GM12878 (cell line): ENCODE measurements around the gene ENTREP3. TPM values are rescaled to one million over a fixed set of nuclear protein-coding genes. Genes with fewer than 3 reads are reported as not detected.

Source experiments
- ATAC-seq: fragments of 200-7000 bp; cut with Tn5 transposase; 3 replicates; pipeline ENCODE4 v1.9.1; 2020; ENCODE audit warnings: mild to moderate bottlenecking, moderate library complexity
- BruUV-seq: library from RNA; stranded (reverse); fragments of 400-500 nt; replicated peaks from 2 replicates; lab custom pipeline; 2021; lab: Mats Ljungman, UMichigan
- CTCF ChIA-PET: fragments of 300-600 bp; sonication (Branson Sonifier 250); formaldehyde crosslinking; extraction: SDS; loops from one replicate; lab custom pipeline; 2021; ENCODE audit warnings: inconsistent platforms; lab: Yijun Ruan, JAX
- POLR2A ChIA-PET: fragments of 350-600 bp; formaldehyde crosslinking; extraction: SDS; loops from one replicate; lab custom pipeline; 2021; ENCODE audit warnings: inconsistent platforms; lab: Charles Lee
- RAD21 ChIA-PET: fragments of 300-600 bp; sonication (Branson Sonifier 250); formaldehyde crosslinking; loops from one replicate; lab custom pipeline; 2023; ENCODE audit warnings: antibody characterized with exemption; ENCODE audit not compliant: unreplicated experiment; lab: Charles Lee
- SMC1A ChIA-PET: fragments of 300-600 bp; sonication (Branson Sonifier 250); formaldehyde crosslinking; loops from one replicate; lab custom pipeline; 2023; ENCODE audit not compliant: unreplicated experiment, uncharacterized antibody; lab: Charles Lee
- DNase-seq: peaks from one replicate; pipeline ENCODE4 v3.0.0-alpha.2; 2011; ENCODE audit warnings: low read depth, low spot score
- FAIRE-seq: peaks from 3 replicates; lab custom pipeline; 2011; peaks lifted over from hg19 to GRCh38; lab: Jason Lieb, UNC
- H2AFZ ChIP-seq: 2 replicates; pipeline ENCODE4 v1.6.0; 2011; ENCODE audit warnings: low read depth, low read length, control low read depth; ENCODE audit not compliant: control insufficient read depth
- H3K27ac ChIP-seq: 2 replicates; pipeline ENCODE4 v1.5.1; 2011; ENCODE audit warnings: control low read depth; ENCODE audit not compliant: control insufficient read depth, insufficient read depth
- H3K27me3 ChIP-seq, 2 experiments: replicated peaks in 1 of 2; 2 replicates each; pipeline versions ENCODE4 v1.6.0 to v1.6.1; 2011; ENCODE audit warnings: low read length in 1 of 2; ENCODE audit not compliant: control insufficient read depth in 2 of 2, insufficient read depth in 2 of 2
- H3K36me3 ChIP-seq, 2 experiments: 2 replicates each; pipeline ENCODE4 v1.5.1; 2011; ENCODE audit warnings: low read length in 1 of 2; ENCODE audit not compliant: control insufficient read depth in 2 of 2, insufficient read depth in 2 of 2
- H3K4me1 ChIP-seq: 2 replicates; pipeline ENCODE4 v1.6.1; 2011; ENCODE audit warnings: mild to moderate bottlenecking, low read length, moderate library complexity, mixed read lengths; ENCODE audit not compliant: control insufficient read depth, insufficient read depth
- H3K4me2 ChIP-seq: 2 replicates; pipeline ENCODE4 v1.6.0; 2011; ENCODE audit warnings: control low read depth; ENCODE audit not compliant: control insufficient read depth, insufficient read depth
- H3K4me3 ChIP-seq: fragments of 200-600 bp; sonication (generic); 2 replicates; pipeline ENCODE4 v1.5.1; 2016
- H3K79me2 ChIP-seq: 2 replicates; pipeline ENCODE4 v1.6.0; 2011; ENCODE audit warnings: low read length; ENCODE audit not compliant: control insufficient read depth, insufficient read depth
- H3K9ac ChIP-seq: 2 replicates; pipeline ENCODE4 v1.8.0; 2011; ENCODE audit warnings: low read length, control low read depth, mixed read lengths; ENCODE audit not compliant: control insufficient read depth, insufficient read depth
- H3K9me3 ChIP-seq: replicated peaks from 3 replicates; pipeline ENCODE4 v1.5.1; 2011; ENCODE audit warnings: mild to moderate bottlenecking, low read length; ENCODE audit not compliant: control insufficient read depth, insufficient read depth
- H4K20me1 ChIP-seq: 2 replicates; pipeline ENCODE4 v1.6.0; 2011; ENCODE audit not compliant: control insufficient read depth, insufficient read depth
- BRCA1 ChIP-seq: IDR thresholded peaks from 2 replicates; pipeline ENCODE4 v1.6.1; 2011; ENCODE audit warnings: low read depth, low read length, improper control_type of control experiment
- E4F1 ChIP-seq: fragments of 450-650 bp; IDR thresholded peaks from 2 replicates; pipeline ENCODE4 v1.6.1; 2018; ENCODE audit warnings: borderline replicate concordance, mild to moderate bottlenecking; ENCODE audit not compliant: partially characterized antibody
- EED ChIP-seq: sonication (generic); IDR thresholded peaks from 2 replicates; pipeline ENCODE4 v1.6.1; 2016; ENCODE audit warnings: antibody characterized with exemption, low read depth
- ELK1 ChIP-seq: IDR thresholded peaks from 2 replicates; pipeline ENCODE4 v1.6.1; 2012; ENCODE audit warnings: low read depth, low read length, improper control_type of control experiment
- FOXK2 ChIP-seq: fragments of 450-650 bp; IDR thresholded peaks from 2 replicates; pipeline ENCODE4 v1.6.1; 2017; ENCODE audit warnings: mild to moderate bottlenecking, moderate library complexity
- KLF5 ChIP-seq: fragments of 450-650 bp; IDR thresholded peaks from 2 replicates; pipeline ENCODE4 v1.6.1; 2014; ENCODE audit warnings: mild to moderate bottlenecking; ENCODE audit not compliant: partially characterized antibody
- MEF2B ChIP-seq: fragments of 450-650 bp; IDR thresholded peaks from 2 replicates; pipeline ENCODE4 v1.6.1; 2018; ENCODE audit warnings: mild to moderate bottlenecking, moderate library complexity; ENCODE audit not compliant: partially characterized antibody, poor library complexity, severe bottlenecking
- NBN ChIP-seq: fragments of 450-650 bp; IDR thresholded peaks from 2 replicates; pipeline ENCODE4 v1.6.1; 2016
- NR2C1 ChIP-seq: fragments of 450-650 bp; IDR thresholded peaks from 2 replicates; pipeline ENCODE4 v1.6.1; 2017; ENCODE audit warnings: antibody characterized with exemption, mild to moderate bottlenecking, moderate library complexity
- RBBP5 ChIP-seq: fragments of 200-600 bp; sonication (generic); conservative IDR thresholded peaks from 2 replicates; pipeline ENCODE4 v1.6.1; 2016
- WGBS: methylation state at CpG from one replicate; pipeline ENCODE4 v1.1.6; 2016; ENCODE audit warnings: low lambda C conversion rate; ENCODE audit not compliant: insufficient replicate concordance, insufficient coverage; ENCODE audit errors: missing lambda C conversion rate; 5-methylcytosine and 5-hydroxymethylcytosine counted together
- in situ Hi-C: fragments of 300-500 bp; cut with MboI; formaldehyde crosslinking; loops from 9 replicates; pipeline ENCODE4 v1.14.3; 2018; ENCODE audit warnings: mixed read lengths
- intact Hi-C: fragments of 100-400 bp; cut with micrococcal nuclease; formaldehyde crosslinking; loops from one replicate; pipeline ENCODE4 v1.14.2; 2022; ENCODE audit not compliant: unreplicated experiment
- polyA plus RNA-seq, 11 experiments: library from polyadenylated mRNA; depleted of rRNA in 4 of 11; unstranded in 6 of 11; stranded (reverse) in 5 of 11; fragments of >200 nt; fragmentation: Nextera tagmentation in 4 of 11; fragmentation: Illumina TruSeq in 1 of 11; extraction: Ambion mirVana in 4 of 11; extraction: Trizol in 1 of 11; gene quantifications; 1 replicate in 1 of 11; 2 replicates in 10 of 11; pipeline versions ENCODE4 v1.2.1 to v1.2.3, GENCODE V29; 2011 to 2016; ENCODE audit warnings: inconsistent platforms in 2 of 11, missing spikeins in 2 of 11, low read depth in 1 of 11
- total RNA-seq, 4 experiments: library from RNA; depleted of rRNA in 3 of 4; stranded (reverse); fragments of >200 nt in 3 of 4; fragmentation: Illumina TruSeq in 1 of 4; extraction: Trizol in 1 of 4; gene quantifications; 2 replicates each; pipeline versions ENCODE4 v1.2.1 to v1.2.3, GENCODE V29; 2013 to 2021

Gene ENTREP3
- total and polyA plus RNA-seq, 10 of the 15 experiments (the other 5 are each of a cell fraction or from before 2014, with no cell fraction given): 1.7 to 31.8 (median 3.9) TPM

GRCh38 chr1:155251566-155251965 is 3.7 kb downstream of the ENTREP3 start:
- no peak overlapping the region for H3K4me3 ChIP-seq
- no peaks in the 10 kb centered on the region for H3K9me3 ChIP-seq
- ChIA-PET RAD21 (interaction anchor here (0.7 to 5.2 kb wide), 20 partner anchors 8 to 815 kb away, joined by 3 to 81 read pairs (median 6); partner anchors contain the start of genes CLK2, FDPS, HCN3 and MTX1), SMC1A (interaction anchor here (0.6 to 4.7 kb wide), 30 partner anchors 9 to 592 kb away, joined by 3 to 57 read pairs (median 4); partner anchors contain the start of genes CLK2, FDPS, RUSC1 and SCAMP3), CTCF (interaction anchor here (0.6 to 9.6 kb wide), 50 partner anchors 9 to 682 kb away, joined by 3 to 225 read pairs (median 6); partner anchors contain the start of genes CLK2, FDPS, HCN3 and KHDC4), POLR2A (interaction anchor here (0.5 to 2.9 kb wide), 10 partner anchors 8 to 573 kb away, joined by 3 to 23 read pairs (median 4); partner anchors contain the start of genes FDPS and SCAMP3)
- in situ Hi-C loops: no loop called here
- TF ChIP-seq KLF5 (no peak), EED (no peak), E4F1 (no peak), ELK1 (no peak), BRCA1 (no peak), FOXK2 (no peak), RBBP5 (no peak), NR2C1 (no peak), MEF2B (no peak), NBN (no peak)
- no peaks in the 10 kb centered on the region for H3K36me3 ChIP-seq
- BruUV-seq: no TSS peak
- H2AFZ ChIP-seq: no peak overlapping the region
- no peak for FAIRE-seq
- no peak overlapping the region for H3K9ac ChIP-seq
- H3K27ac ChIP-seq: no peak overlapping the region
- DNase-seq: no peak
- peaks cover 7% of the 10 kb centered on the region for H3K79me2 ChIP-seq
- H3K4me1 ChIP-seq: peaks cover 13% of the 10 kb centered on the region
- H4K20me1 ChIP-seq: no peaks in the 10 kb centered on the region
- ATAC-seq: no peak
- no peak overlapping the region for H3K4me2 ChIP-seq
- H3K27me3 ChIP-seq: no peaks in the 10 kb centered on the region
- intact Hi-C loops: loop anchor here (2.0 kb wide), 2 partner anchors 253 to 341 kb away; no protein-coding TSS in a partner anchor
- WGBS: 92% methylated on average over 5 of the region's 7 CpGs
